ENCODE data around the gene SUGP1. TPM values are rescaled to one million over a fixed set of nuclear protein-coding genes. Genes with fewer than 3 reads are reported as not detected.

Gene SUGP1
- total RNA-seq, 1 donor from 2014 or later: 26.5 TPM

DNA sequence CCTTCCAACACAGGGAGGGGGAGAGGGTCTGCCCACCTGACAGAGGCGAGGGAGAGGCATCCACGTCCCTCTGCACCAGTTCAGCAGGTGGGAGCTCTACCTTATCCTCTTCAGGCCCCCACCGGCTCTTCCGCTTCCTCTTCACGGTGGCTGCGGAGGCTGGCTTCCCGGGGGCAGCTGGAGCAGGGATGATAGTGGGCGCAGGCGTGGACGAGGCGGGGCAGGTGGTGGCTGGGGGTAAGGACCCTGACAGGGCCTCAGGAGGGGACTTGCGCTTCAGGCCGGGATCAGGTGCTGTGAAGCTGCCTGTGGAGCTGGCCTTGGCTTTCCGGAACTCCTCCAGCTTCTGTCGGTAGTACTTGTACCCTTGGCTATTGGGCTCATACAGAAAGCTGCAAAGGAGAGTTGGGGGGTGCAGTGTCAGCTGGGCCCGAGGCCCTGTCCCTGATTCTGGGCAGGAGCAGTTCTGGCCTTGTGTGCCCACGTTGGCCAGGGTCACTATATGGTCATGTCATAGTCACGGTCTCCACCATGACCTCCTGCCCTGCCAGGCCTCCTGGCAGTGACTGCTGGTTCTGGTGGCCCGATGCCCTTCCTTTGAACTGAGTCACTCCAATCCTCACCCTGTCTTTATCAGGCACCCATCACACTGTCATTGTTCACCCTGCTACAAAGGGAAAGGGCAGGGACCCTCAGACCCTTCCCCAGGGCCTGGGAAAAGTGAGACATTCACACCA is 23.2 kb downstream of the SUGP1 start:
- no peak for ATAC-seq

DNA sequence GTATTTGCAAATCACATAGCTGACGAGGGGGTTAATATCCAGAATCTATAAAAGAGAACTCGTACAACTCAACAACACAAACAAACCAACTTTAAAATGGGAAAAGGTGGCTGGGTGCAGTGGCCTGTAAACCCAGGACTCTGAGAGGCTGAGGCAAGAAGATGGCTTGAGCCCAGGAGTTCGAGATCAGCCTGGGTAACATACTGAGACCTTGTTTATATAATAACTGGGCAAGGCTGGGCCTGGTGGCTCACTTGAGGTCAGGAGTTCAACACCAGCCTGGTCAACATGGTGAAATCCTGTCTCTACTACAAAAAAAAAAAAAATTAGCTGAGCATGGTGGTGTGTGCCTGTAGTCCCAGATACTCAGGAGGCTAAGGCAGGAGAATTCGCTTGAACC is 25.4 kb downstream of the SUGP1 start:
- ATAC-seq: no peak

DNA sequence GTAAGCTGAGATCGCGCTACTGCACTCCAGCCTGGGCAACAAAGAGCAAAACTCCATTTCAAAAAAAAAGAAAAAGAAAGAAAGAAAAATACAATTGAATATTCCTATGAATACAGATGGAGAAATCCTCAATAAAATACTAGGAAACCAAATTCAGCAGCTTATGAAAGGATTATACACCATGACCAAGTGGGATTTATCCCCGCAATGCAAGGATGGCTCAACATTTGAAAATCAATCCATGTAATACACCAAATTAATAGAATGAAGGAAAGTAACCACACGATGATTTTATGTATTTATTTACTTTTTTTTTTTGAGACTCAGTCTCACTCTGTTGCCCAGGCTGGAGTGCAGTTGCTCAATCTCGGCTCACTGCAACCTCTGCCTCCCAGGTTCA is 27.7 kb downstream of the SUGP1 start:
- no peak for ATAC-seq

DNA sequence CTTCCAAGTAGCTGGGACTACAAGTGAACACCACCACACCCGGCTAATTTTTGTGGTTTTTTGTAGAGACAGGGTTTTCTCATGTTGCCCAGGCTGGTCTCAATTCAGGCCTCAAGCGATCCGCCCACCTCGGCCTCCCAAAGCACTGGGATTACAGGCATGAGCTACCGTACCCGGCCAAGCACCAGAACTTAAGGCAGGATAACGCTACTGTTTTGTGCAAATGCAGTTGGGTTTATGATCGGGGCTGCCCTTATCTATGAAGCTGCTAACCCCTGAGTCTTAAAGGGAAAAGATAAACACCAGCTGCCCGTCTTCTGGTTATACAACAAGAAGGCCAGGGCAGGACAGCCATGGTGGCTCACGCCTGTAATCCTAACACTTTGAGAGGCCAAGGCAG is 34.6 kb downstream of the SUGP1 start:
- ATAC-seq: no peak

DNA sequence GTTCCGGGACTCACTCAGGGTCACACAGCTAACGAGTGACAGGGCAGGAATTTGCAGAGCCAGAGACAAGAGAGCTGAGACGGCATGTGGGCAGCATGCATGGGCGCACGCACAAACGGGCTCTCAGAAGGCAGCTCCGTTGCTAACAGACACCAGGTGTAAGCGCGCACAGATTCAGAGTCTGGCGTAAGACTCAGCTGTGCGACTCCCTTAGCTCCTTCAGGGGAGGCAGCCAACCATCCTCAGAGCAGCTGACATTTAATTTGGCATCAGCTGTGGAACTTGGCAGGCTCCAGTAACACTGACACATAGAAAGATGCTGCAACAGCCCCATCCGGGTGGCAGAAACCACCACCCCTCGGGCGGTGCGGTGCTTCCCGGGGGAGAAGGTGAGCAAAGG is 39.7 kb downstream of the SUGP1 start:
- no peak for ATAC-seq

DNA sequence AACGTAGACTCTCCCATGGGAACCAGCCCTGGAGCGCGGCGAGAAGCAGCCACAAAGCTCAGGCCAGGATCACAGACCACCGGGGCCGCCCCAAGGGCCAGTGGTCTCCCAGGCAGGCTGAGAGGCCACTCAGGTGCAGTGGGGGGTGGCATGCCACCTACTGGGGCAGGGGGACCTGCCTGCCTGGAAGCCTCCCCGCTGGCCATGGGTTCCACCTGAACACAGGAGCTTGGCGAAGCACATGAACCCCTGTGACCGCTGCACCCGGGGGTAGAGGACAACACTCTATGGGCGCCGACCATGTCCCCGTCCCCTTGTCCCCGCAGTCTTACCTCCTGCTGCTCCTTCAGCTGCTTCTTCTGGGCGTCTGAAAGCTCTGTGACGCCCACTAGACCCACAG is 40.5 kb downstream of the SUGP1 start:
- ATAC-seq: no peak

DNA sequence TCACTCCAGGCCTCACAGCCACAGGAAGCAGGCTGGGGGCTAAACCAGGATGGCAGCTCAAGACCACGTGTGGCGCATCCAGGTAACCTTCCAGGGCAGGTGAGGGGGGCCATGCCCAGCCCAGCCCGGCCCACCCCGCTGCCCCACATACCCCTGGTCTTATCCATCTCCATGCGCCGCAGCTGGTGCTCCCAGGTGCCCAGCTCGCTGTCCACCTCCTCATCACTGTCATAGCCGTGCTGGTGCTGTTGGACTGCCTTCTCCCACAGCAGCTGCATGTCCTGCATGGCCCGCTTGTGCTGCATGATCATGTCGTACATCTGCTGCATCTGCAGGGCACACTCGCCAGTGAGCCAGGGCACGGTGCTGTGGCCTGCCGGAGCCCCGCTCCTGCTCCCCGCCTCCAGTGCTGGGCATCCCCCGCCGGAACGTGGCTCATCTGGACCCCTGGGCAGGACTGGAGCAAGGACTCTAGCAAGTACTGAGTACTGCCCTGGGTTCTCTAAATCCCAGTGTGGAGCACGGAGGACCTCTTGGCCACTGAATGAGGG is 41.2 kb downstream of the SUGP1 start:
- ATAC-seq: no peak

DNA sequence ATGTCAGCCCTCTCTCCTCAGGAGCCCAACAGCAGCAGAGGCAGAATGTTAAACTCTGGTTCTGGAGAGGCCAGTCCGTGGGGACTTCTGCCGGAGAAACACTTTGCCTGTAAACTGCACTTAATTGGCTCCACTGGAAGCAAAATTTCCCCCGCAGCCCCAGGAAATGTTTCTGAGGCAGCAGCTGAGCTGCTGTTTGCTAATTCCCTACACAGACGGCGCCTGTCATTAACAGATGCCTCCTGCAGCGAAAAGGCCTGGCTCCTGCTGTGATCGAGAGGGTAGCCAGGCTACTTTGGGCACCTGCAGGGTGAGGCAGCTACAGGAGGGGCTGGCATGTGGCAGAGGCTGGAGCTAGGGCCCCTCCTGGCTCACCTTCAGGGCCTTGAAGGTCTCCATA is 42.0 kb downstream of the SUGP1 start:
- no peak for ATAC-seq

DNA sequence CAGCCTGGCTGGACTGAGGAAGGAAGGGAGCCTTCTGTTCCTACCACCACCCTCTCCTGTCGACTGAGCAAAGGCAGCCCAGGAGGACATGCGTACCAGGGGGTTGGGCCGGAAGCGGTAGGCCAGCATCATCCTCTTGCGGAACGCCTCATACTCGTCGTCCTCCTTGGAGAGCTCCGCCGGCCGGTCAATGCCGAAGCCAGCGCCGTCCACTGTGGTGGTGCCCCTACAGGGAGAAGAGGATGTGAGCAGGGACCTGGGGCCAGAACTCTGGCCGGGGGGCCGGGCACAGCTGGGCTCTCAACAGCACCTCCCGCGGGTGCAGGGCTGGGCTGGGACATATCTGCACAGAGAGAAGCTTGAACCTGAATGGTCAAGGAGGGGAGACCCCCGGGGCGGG is 43.5 kb downstream of the SUGP1 start:
- no peak for ATAC-seq

DNA sequence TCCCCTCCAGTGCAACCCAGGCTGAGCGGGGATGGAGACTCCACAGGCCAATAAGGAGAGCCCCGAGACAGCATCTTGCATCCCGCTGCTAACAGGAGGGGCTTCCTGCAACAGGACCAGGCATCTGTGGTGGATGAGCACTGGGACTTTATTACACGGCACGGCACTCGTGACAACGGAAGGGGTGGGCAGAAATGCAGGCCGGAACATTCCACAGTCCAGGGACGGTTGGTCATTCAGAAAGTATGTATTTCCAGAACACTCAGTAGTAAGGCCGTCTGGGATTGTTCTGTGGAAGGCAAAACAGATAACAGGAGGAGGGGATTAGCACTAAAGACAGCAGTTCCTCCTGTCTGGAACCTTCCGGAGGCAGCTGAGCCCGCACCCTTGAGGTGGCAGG is 43.9 kb downstream of the SUGP1 start:
- no peak for ATAC-seq

DNA sequence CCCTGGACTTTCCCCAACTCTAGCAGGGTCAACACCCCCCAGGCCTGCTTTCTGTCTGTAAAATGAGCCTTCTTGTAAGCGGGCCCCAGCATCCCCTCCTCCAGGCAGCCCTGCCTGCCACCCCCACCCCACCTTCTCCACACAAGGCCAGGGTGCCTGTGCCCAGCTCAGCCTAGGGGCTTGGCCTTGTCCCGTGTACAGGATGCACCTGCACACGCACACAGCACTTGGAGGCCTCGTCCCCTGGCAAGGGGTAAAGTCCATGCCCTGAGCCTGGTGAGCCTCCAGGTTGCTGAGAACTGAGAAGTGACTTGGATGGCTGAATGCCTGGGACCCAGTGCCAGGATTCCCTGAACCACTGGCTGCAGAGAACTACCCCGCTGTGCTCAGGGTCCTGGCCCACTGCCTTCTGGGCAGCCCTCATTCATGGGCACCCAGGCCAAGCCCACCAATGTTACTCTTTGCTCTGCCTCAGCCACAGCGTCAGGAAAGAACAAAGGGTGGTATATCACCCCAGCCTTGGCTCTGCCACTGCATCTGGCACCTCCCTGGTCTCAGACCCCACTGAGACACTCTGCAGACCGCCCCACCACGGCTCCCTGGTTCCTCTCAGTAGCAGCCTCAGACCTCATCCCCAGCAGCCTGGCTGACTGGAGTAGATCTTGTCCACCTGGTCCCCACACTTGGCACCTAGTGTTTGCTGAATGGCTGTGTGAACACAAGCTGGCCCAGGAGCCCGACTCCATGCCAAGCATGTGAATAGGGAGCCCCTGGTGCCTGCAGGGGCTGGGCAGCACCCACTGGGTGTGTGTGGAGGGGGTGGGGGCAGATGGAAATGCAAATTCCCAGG is 45.4 kb downstream of the SUGP1 start:
- ATAC-seq: no peak

DNA sequence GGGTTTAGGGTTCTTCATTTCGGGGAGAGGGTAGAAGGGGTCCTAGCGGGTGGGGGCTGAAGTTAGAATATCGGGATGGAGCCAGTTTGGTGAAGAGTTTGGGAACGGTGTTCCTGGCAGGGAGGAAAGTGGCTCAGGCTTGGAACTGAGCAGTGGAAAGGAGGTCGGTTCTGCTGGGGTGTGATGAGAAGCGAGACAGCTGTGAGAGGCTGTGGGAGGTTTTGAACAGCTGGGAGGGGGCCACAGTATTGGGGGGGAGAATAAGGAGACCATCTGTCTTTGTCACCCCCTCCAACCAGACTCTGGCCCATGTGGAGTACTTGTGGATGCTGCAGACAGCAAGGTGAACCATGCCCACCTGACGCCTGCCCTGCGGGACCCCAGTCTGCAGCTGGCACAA is 46.2 kb downstream of the SUGP1 start:
- no peak for ATAC-seq

DNA sequence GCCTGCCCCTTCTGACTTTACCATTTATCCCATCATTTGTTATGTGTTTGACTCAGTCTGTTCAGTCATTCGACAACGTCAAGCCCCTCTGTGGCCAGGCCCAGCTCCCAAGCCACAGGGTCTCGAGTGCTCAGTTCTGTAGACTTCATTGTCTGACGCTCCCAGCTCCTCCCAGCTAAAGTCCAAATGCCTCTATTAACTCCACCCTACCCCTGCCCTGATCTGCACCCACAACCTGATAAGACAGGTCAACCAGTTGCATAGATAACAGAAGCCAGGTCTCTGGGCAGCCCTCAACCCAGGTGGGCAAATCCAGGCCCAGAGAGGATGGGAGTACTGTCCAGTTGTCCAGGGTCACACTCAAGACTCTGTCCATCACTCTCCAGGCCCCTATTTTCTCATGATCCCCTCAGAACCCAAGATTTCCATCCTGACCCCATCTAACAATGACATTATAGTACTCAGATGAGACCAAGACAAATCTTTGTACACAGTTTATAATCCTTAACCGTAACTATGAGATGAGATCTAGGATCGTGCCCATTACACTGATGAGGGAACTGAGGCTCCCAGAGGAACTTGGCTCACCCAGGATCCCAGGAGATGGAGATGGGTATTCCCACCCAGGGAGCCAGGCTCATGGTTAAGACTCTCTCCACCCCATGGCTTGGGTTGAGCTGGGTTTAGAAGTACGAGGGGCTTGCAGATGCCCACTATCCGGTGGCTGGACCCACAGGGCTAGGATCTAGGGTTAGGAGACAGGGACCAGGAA is 48.3 kb downstream of the SUGP1 start:
- ATAC-seq: no peak

DNA sequence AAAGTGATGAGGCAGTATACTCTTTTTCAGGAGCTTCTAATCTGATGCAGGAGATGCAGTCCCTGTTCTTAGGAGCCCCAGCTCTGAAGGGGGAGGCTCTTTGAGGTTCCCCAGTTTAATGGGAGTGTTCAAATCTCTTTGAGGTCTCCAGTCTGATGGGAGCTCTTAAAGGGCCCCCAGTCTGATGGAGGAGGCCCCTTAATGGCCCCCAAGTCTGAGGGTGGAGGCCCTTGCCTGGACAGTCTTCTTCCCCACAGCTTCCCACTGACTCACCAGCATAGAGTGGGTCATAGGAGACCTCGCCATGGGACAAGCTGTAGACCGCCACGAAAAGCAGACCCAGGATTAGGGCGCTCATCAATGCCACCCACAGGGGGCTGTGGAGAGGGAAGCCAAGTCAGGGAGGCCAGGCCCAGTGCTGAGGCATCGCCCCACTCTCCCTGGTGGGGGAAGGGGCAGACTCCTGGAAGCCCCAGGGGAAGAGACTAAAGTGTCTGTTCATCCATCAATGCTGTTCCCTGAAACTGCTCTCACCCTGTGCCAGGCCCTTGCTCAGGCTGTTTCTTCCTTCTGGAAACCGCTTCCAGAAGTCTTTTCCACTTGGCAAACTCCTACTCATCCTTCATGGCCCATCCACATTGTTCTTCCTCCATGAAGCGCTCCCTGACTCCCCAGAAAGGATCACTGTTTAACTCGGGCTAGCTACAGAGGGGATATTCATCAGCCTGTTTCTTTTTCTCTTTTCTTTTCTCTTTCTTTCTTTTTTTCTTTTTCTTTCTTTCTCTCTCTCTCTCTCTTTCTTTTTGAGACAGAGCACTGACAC is 49.3 kb downstream of the SUGP1 start:
- ATAC-seq: no peak

DNA sequence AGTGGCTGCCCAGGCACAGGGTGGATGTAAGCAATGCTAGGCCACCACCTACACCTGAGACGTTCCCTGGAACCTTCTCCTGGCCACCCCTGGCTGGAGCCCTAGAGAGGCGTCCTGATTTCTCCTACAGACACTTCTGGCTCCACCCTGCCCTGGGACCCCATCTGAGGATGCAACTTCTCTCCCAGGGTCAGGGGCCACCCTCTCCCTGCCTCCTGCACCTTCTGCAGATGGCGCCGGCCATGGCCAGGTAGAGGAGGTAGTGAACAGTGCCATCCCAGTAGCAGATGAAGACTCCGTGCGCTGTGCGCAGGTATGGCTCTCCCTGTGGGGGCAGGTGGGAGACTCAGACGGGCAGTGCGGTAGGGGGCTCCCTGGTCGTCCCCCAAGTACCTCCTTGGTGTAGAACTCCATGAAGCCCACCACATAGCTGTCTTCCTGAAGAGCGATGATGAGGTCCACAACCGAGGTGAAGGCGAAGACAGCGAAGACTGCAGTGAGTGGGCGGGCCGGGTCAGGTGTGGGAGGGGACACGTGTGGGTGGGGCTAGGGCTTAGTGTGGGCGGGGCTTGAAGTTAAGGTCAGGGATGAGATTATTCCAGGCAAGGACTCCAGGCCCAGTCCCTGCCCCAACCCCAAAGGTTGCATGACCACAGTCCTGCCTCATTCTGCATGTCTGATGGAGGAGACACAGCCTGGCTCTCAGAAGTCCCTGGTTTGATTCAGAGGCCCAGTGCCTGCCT is 50.2 kb downstream of the SUGP1 start:
- no peak for ATAC-seq

DNA sequence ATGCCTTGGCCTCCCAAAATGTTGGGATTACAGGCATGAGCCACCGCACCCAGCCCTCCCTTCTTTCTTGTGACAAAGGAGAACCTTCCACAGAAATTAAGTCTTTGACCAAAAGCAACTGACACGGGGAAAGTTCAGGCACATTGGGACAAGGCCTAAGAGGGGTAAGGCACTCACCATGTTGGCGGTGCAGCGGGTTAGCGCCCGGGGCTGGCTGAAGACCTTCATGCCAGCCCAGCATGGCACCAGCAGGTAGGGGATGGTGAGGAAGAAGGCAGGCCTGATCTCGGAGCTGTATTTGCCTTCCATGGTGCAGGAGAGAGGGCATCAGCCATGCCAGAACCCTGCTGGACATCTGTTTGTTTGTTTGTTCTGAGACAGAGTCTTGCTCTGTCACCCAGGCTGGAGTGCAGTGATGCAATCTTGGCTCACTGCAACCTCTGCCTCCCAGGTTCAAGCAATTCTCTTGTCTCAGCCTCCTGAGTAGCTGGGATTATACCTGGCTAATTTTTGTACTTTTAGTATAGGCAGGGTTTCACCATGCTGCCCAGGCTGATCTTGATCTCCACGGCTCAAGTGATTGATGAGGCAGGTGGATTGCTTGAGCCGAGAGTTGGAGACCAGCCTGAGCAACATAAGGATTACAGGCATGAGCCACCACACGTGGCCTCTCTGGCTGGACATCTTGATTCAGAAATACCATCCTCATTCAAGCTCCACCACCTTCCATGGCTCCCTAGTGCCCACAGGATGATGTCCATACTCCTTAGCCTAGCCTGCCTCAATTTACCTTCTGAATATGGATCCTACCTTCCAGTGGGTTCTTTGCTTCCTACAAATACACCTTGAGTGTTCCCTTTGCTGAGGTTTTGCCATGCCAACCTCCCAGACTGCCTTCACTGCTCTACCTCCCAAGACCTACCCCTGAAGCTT is 51.6 kb downstream of the SUGP1 start:
- ATAC-seq: no peak

DNA sequence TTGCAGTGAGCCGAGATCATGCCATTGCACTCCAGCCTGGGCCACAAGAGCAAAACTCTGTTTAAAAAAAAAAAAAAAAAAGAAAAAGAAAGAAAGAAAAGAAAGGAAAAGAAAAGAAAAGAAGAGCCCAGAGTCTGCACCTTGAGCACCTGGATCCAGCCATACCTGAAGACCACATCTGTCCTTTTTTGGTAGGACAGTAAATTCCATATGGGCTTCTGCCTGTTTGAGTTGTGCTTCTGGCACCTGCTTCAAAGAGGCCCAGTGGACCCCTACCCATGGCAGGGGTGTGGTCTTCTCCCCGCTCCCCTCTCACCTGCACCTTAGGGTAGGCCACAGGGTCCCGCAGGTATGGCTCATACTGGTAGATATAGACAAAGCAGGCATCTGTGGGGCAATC is 53.0 kb downstream of the SUGP1 start:
- no peak for ATAC-seq

DNA sequence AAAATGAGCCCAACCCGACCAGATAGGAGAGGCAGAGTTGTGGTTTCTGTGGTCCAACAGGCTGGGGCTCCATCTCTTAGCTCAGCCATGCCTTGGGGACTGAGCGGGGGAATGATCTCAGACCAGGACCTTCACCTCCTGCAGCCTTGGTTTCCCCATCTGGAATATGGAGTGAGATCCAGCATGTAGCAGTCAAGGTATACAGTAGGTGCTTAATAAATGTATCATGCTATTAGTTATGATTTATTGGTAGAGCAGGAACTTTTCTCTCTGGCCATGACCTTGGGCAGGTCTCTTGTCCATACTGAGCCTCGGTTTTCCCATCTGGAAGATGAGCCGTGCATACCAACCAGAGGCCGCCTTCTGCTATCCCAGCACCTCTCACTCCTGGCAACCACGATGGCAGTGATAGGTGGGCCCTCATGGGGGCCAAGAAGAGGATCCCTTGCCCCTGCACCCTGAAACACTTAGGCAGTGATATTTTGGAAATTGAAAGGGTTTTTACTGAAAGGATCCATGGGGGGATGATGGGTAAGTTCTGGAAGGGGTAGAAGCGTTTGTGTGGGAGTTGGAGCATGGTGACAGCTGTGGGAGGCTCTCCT is 56.3 kb downstream of the SUGP1 start:
- ATAC-seq: no peak

DNA sequence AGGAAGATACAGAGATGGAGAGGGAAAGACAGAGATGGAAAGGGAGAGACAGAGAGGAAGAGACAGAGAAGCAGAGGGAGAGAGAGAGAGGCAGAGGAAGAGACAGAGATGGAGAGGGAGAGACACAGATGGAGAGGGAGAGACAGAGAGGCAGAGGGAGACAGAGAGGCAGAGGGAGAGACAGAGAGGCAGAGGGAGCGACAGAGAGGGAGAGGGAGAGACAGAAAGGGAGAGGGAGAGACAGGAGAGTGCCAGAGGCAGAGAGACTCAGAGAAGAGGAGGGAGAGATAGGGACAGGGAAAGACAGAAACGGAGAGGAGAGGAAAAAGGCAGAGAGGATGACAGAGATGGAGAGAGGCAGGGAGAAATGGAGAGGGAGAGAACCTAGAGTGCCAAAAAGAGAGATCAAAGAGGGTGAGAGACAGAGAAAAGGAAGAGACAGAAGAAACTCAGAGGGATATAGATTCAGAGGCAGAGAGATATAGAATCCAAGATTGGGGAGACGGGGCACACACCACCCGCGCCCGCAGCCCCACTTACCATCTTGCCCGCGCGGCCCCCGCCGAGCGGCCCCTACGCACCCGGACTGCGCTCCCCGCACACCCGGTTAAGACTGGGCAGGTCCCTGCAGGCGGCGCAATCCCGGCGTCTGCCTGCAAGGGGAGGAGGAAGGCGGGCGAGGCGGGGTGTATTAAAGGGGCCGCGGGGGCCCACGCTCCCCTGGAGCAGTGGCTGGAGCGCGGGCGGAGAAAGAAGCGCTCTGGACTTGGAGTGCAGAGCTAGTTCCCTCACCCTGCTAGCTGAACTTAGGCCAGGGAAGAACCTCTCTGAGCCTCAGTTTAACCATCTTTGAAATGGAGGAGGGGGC is 57.9 kb downstream of the SUGP1 start:
- no peak for ATAC-seq

Data from esophagus mucosa (tissue), 1 donor.